ENCODE results near the gene ACADSB.

GRCh38 chr10:123038782-123039631 lies 30.2 kb downstream of the ACADSB start:
- TF ChIP-seq CTCF (IDR thresholded peaks at IDR 0.05; ENCODE audit: insufficient read depth, low read length) (no peak), REST (IDR thresholded peaks at IDR 0.05; ENCODE audit: insufficient replicate concordance, low read depth) (no peak)

Measured in HL-60 (cell line).